ENCODE results near the gene XPO6.

- TF ChIP-seq ZBTB7A (tag by site-specific recombination; IDR thresholded peaks at IDR 0.05; ENCODE audit: low read depth) (no peak), ZBTB20 (tag by site-specific recombination; IDR thresholded peaks at IDR 0.05) (no peak), YY1 (tag by site-specific recombination; IDR thresholded peaks at IDR 0.05) (no peak), CTCF (tag by site-specific recombination; IDR thresholded peaks at IDR 0.05) (no peak), ZBTB21 (tag by site-specific recombination; IDR thresholded peaks at IDR 0.05) (no peak), REST (tag by site-specific recombination; IDR thresholded peaks at IDR 0.05) (no peak), TCF7L2 (IDR thresholded peaks at IDR 0.05; ENCODE audit: borderline replicate concordance, low read depth, low read length) (no peak), ZNF146 (tag by site-specific recombination; IDR thresholded peaks at IDR 0.05) (no peak), ZBTB1 (tag by site-specific recombination; IDR thresholded peaks at IDR 0.05) (no peak)
Measured at GRCh38 chr16:28205117-28205899, 6.5 kb downstream of the XPO6 start.

Data from HEK293 (cell line).